SK-N-MC (cell line): ENCODE data around the gene MAPK13.

ENCODE experiments used
- EZH2 ChIP-seq: fragments of 200-600 bp; sonication (generic); IDR thresholded peaks from one replicate; pipeline ENCODE4 v1.6.1; 2017; ENCODE audit warnings: antibody characterized with exemption
- FOXP2 ChIP-seq: optimal IDR thresholded peaks from 2 replicates; pipeline ENCODE3; 2011; ENCODE audit warnings: mild to moderate bottlenecking, moderate library complexity; ENCODE audit not compliant: insufficient read depth; ENCODE audit errors: extremely low read length, control extremely low read depth
- POLR2AphosphoS5 ChIP-seq: IDR thresholded peaks from 2 replicates; pipeline ENCODE4 v1.6.1; 2012; ENCODE audit warnings: mild to moderate bottlenecking, low read depth, low read length, borderline replicate concordance

DNA sequence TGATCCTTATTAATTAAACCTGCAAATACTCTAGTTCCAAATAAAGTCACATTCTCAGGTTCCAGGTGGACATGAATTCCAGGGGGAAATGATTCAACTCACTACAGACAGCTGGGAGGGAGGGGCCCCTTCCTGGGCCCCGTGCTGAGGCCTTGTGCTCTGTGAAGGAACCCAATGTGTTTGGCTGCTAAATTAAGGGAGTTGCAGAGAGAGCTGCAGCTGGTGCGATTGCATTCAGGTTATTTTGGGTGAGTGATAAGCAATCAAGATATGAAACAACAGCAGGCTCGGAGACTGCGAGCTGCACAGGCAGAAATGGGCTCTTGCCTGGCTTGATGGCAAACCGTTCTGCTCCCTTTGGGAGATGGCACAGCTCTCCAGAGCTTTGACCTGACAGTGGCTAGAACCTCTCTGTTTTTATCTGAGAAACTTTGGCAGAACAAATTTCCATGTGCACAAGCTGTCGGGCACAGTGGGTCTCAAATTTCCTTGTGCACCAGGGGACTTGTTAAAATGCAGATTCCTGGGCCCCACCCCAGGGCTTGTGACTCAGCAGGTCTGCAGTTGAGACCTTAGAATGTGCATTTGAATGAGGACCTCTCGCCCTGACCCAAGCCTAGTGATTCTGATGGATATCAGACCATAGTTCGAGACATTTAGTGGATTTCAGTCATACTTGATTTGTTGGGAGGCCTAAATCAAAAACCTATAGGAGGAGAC, 9.8 kb downstream of the MAPK13 start:
- TF ChIP-seq EZH2: no peak
- no peak for TF ChIP-seq POLR2AphosphoS5
- TF ChIP-seq FOXP2: no peak
